Germinal center (tissue), 1 donor: ENCODE measurements around the gene ZC3H7B.

Experiments
- DNase-seq: peaks from one replicate; pipeline ENCODE4 v3.0.0; 2012; ENCODE audit warnings: mixed read lengths, low spot score

The ZC3H7B gene

DNA sequence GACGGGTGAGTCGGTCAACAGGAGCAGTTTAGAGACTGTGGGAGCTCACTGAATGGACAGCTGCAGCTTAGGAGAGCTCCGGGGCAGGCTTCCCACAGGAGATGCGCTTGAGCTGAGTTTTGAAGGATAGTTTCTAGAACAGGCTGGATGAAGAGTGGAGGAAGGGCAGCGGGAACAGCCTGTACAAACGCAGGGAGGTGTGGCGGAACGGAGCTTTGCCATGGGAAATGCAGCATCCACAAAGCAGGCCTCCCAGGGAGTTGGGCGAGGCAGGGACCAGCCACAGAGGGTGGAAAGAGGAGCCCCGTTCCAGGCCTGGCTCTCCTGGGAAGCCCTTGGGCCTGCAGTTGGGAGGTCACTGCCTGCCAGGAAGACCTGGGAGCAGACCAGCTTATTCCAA, 53.7 kb downstream of the ZC3H7B start:
- DNase-seq, result no peak

DNA sequence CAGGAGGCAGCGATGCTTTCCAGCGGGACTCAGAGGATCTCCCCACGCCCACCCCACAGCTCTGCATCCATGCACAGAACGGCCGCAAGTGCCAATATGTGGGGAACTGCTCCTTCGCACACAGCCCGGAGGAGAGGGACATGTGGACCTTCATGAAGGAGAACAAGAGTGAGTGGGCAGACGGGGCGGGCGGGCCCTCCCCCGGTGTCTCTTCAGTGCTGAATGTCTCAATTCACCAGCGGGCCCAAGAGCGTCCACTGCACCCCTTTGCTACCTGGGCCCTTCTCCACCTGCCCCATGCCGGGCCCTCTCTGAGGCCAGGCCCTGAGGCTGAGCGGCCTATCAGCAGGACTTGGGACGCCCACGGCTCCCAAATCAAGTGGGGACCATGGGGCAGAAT, 54.6 kb downstream of the ZC3H7B start:
- no peak for DNase-seq

DNA sequence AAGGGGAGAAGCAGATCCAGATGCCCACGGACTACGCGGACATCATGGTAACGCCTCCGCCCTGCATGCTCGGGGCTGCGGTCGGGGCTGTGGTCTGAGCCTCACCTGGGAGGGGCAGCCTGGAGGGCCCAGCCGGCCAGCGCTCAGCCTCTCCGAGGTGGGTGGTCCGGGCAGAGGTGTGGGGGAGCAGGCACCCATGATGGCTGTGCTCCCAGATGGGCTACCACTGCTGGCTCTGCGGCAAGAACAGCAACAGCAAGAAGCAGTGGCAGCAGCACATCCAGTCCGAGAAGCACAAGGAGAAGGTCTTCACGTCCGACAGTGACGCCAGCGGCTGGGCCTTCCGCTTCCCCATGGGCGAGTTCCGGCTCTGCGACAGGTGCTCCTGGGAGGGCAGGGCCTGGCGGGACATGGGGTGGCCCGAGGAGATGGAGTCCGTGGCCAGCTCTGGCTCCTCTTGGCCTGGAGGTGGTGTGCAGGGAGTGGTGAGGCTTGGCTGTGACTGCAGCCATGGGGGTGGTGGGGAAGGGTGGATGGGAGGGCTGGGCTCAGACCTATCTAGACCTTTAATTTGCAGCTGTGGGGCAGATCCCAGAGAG, 55.2 kb downstream of the ZC3H7B start:
- no peak for DNase-seq

DNA sequence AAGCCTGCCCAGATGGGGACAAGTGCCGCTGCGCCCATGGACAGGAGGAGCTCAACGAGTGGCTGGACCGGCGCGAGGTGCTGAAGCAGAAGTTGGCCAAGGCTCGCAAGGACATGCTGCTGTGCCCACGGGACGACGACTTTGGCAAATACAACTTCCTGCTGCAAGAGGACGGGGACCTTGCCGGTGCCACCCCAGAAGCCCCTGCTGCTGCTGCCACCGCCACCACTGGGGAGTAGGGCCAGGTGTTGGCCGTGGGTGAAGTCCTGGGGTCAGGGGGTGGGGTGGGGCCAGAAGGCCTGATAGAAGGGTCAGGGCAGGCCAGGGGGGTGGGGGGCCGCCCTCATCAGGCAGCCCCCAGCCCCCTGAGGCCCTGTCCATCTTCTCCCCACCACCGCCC, 55.9 kb downstream of the ZC3H7B start:
- DNase-seq, result no peak

DNA sequence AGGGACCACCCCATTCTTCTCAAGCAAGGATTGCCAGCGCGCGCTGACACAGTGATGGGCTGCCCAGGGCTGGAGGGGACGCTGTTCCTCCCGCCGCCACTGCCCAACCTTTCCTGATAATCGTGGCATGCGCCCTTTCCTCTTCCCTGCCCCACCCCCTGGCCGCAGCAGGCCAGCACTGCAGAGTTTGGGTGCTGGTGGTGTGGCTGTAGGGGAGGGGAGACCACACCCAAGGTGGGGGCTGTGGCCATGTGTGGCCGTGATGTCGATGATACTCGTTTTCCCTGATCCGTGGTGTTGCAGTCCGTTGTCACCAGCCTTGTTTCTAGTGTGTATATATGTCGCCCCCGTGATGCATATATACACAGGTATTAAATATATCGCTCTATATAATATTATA, 57.6 kb downstream of the ZC3H7B start:
- no peak for DNase-seq

DNA sequence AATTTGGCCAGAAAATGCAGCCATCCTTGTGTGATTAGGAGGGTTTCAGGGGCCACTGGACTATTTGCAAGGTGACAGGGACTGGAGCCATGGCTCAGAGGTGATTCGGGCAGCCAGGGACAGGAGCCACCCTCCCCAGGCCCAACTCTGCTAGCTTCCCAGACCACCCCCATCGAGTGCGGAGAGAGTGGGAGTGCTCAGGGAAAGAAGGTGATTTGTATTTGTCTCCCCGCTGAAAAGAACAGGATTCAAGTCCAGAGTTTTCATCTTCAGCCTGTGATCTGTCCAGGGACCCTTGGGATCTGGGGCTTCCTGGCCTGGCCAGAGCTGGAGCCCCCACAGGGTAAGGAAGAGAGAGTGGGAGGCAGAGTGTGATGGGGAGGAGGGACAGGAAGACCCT, 58.1 kb downstream of the ZC3H7B start:
- no peak for DNase-seq

DNA sequence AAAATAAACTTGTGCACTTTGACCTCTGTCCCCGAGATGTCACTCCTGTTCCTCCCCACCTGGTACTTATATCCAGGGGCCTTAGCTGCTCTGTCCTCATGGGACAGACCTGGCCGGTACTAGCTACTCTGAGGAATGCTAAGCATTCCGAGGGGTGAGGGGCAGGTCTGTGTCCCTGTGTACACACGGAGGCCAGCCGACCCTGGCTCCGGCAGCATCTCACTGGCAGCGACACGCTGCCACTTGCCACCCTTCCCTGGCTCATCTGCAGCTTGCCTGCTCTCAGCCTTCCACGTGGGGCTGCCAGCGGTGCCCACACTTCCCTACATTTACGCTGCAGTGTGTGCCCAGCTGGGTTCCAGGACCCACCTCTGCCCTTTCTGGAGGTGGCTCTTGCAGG, 58.8 kb downstream of the ZC3H7B start:
- no peak for DNase-seq

DNA sequence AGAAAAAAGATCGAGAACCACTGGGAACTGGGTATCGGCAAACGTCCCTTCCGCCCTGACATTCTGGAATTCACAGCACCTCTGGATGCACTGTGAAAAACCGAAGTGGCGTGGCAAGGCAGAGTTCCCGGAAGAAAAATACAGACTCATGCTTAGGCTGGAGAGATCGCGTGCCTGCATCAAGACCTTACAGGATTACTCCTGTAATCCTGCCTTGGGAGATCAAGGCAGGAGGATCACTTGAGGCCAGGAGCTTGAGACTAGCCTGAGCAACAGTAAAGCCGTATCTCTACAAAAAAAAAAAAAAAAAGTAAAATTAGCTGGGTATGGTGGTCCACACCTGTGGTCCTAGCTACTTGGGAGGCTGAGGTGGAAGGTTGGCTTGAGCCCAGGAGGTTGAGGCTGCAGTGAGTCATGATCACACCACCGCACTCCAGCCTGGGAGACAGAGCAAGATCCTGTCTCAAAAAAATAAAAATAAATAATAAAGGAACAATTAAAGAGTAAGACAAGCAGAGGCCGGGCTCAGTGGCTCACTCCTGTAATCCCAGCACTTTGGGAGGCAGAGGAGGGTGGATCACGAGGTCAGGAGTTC, 60.5 kb downstream of the ZC3H7B start:
- DNase-seq, result no peak

DNA sequence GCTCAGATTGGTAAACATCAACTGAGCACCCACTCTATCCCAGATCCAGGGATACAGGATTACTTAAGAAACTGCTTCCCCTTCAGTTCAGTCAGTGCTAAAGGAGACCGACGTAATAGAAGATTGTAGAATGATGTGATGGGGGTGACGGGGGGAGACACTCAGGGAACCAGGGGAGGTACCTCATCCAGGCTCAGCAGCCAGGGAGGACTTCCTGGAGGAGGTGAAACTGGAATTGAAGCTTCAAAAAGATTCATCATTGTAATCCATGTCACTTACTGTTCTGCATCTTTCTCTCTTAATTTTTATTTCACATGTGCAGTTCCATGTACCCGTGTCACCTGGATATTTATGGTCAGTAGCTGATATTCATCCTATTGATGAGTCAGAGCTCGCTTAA, 61.3 kb downstream of the ZC3H7B start:
- no peak for DNase-seq

DNA sequence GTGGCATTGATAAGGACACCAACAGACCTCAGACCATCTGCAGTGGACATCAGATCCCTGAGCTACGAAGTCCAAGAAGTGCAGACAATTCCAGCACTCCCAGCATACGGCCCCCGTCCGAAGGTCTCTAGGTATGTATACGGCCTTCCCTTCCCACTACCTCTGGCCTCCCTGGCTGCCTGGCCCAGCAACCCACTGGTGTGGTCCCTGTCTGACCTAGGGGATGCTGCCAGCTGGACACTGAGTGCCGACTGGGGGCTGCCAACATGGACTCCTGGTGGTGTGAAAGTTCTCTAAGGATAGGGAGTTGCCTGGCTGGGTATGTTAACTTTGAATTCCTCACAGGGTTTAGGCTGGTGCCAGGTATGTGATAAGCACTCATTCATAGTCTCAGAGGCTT, 62.9 kb downstream of the ZC3H7B start:
- DNase-seq, result no peak

DNA sequence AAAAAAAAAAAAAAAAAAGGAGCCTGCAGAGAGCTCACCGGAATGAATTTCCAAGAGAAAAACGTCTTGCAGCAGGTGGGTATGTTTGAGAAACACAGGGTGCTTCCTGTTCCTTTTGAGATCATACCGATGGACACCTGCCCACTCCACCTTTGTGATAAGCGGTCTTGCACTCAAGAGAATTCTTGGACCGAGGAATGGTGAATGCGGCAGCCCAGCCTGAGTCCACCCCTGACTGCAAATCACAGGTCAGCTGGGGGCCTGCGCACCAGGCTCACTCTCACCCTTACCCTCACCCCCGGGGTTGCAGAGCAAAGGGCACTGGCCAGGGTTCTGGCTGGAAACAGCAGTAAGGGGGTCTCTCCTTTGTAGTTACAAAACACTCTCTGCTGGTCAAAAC, 63.6 kb downstream of the ZC3H7B start:
- no peak for DNase-seq

DNA sequence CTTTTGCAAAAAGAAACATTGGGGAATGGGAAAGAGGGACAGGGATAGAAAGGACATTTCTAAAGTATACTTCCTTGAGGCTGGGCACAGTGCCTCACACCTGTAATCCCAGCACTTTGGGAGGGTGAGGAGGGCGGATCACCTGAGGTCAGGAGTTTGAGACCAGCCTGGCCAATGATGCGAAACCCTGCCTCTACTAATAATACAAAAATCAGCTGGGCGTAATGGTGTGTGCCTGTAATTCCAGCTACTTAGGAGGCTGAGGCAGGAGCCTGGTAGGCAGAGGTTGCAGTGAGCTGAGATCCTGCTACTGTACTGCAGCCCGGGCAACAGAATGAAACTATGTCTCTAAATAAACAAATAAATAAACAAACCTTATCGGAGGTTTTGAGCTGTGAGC, 64.1 kb downstream of the ZC3H7B start:
- no peak for DNase-seq

DNA sequence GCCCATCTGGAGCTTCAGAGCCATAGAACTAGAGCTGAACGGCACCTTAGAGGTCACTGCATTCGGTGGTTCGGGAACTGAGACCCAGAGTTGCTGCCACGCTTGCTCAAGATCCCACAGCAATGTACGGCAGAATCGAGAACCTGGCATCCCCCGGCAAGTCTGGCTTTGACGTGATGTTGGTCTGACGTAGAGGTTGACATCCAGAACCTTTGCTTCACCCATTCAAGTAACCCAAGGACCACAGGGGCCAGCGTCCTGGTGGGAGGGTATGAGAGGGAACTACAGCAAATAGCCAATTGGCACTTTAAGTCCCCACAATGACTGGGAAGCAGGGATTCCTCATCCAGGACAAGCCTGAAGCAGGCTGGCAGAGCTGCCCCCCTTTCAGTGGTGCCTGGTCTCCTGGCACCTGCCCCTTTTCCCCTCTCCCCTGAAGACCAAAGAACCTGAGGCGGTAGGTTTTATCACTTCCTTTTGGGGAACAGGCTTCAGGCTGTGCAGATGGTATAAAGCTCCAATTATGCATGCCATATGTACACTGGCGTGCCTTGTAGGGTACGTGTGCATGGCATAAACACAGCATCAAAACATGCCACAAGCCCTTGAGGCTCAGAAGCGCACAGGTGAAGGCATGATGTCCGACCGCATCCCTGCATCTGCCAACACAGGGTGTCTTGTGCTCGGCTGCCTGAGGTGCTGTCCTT, 65.2 kb downstream of the ZC3H7B start:
- no peak for DNase-seq

DNA sequence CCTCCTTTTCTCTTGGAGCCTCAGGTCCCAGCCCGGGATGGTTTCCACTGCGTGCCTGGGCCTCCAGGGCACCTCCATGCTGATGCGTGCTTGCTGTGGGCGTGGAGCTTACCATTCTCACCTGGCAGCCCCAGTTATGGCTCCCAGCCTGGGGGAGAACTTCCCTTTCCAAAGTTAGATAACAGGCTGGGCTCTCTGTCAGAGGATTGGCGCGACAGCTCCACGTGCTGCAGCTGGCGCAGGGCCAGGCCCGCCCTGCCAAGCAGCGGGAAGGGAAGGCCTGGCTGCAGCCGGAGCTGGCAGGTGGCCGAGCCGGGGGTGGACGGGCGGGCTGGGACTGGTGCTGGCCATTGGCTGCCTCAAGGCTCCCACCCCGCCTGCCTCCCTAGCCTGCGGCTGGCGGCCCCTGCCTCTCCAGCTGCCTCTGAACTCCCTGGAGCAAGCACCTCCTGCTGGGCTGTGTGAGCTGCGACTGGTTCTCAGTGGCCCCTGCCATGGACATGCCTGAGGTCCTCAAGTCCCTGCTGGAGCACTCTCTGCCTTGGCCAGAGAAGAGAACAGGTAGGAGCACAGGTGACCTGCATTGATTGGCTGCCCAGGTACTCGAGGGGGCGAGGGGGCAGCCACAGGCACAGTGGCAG, 65.8 kb downstream of the ZC3H7B start:
- peak; percentile 20 for DNase-seq

DNA sequence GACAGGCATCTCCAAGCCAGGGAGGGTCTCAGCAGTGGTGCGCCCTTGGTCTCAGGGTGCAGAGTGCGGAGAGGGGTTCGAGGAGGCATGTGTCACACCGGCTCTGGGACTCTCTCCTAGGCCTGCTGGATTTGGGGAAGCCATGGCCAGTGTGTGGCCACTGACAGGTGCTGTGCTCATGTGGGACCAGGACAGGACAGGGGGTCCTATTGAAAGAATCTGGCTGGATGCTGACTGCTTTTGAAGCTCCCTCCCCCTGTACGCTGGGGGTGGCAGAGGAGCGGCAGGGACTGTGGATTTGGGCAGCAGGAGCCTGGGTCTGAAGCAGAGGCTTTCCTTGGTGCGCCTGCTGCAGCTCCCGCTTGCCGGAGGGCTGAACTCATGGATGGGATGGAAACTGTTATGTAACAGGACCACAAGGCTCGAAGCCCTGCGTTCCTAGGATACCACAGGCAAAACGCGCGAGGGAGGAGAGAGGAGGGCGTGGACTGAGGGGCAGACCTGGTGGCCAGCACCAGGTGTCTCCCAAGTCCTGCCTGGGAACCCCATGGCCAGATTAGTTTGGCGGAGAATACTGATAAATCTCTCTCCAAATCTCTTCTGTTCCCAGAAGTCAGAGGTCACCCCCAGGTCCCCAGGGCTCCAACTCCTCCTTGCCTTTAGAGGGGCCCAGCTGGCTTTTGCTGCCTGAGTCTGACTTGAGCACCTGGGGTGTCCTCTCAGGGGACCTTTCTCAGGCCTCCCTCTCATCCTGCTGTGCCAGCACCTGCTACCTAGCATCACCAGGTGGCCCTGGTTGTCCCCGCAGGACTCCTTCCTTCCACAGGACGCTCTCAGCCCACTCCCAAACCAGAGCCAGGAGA, 66.6 kb downstream of the ZC3H7B start:
- no peak for DNase-seq

DNA sequence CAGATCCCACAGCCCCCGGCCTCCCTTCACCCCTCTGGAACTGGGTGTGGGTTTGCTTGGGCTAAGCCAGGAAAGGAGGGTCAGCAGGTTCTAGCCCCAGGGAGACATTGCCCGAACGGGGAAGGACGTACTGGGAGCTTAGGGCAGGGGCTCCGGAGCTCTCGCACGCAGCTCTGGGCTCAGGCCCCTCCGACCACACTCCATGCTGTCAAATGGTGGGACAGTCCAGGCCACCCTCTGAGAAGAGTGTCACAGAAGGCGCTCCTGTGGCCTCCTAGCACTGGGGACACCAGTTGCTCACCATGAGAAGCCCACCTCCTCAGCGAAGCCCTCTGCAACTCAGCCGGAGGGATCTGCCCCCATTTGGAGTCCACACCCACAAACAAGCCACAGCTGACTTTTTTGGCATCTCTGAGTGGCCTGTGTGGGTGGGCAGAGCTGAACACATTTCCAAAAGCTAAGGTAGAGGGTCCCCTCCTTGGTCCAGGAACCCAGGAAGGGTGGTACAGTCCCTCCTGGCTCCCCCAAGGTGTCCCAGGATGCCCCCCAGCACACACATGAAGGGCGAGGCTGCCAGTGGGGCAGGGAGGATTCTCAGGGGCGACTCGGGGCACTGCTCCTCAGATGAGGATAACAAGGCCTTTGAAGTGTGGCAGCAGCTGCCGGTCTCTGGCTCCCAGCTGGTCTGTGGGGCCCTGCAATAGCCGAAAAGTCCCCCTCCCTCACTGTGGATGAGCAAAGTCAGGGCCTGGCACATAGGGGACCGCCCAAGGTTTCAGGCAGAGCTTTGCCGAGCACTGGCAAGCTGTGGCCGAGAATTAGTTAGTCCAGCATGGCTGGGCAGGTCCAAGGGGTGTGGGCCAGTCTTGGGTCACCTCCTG, 67.5 kb downstream of the ZC3H7B start:
- no peak for DNase-seq

DNA sequence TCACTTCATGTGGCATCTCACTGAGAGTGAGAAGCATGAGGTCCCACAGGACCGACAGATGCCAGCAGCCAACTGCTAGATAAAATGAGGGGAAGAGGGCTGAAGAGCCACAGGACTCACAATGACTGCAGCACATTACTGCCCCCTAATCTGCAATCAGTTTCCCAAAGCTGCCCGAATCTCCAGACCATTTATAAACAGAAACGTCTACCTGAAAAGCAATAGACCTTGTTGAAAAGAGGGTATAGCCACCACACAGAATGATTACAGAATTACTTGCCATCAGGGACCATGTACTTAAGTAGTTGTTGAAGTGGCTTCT, 68.1 kb downstream of the ZC3H7B start:
- DNase-seq, result no peak

DNA sequence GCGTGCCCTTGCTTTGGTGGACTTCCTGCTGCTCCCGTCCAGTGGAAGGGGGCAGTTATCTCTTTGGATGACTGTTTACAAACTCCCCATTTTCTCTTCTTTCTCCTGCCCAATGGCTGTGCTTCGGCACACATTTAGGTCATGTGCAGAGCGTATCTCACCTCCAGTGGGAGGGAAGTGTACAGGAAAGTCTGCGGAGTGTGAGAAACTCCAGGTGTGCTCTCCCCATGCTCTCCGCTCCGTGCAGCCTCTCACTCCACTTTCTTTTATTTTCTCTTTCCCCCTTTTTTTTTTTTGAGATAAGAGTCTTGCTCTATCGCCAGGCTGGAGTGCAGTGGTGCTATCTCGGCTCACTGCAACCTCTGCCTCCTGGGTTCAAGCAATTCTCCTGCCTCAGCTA, 68.5 kb downstream of the ZC3H7B start:
- DNase-seq, result no peak

DNA sequence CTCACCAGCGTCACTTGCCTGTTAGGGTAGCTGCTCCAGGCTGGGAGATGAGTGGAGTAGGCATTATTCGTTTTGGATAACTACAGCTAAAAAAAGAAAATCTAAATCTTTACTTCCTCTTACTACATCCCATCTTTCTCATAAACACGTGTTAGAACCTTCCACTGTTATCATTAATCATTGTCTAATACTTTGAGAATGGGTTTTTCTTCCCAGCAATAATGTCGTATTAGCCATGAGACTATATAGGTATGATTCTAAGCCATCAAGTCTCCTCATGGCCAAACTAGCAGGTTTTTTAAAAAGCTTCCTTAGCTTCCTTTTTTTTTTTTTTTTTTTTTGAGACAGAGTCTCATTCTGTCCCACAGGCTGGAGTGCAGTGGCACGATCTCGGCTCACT, 76.5 kb downstream of the ZC3H7B start:
- DNase-seq, result no peak

DNA sequence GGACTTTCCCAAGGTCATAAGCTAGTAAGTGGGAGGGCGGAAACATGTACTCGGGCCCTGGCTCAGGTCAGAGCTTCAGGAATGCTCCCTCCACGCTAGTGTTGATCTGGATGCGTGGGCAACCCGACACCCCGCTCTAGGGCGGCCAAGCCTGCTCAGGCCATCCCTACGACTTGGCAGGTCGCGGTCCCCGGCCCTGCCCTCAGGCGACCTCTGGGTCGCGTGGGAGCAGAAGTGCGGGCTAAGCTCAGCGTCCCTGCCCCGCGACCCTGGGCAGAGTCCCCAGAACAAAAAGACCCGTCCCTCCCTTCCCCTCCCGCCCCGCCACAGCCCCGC, 79.6 kb downstream of the ZC3H7B start:
- DNase-seq, result no peak

DNA sequence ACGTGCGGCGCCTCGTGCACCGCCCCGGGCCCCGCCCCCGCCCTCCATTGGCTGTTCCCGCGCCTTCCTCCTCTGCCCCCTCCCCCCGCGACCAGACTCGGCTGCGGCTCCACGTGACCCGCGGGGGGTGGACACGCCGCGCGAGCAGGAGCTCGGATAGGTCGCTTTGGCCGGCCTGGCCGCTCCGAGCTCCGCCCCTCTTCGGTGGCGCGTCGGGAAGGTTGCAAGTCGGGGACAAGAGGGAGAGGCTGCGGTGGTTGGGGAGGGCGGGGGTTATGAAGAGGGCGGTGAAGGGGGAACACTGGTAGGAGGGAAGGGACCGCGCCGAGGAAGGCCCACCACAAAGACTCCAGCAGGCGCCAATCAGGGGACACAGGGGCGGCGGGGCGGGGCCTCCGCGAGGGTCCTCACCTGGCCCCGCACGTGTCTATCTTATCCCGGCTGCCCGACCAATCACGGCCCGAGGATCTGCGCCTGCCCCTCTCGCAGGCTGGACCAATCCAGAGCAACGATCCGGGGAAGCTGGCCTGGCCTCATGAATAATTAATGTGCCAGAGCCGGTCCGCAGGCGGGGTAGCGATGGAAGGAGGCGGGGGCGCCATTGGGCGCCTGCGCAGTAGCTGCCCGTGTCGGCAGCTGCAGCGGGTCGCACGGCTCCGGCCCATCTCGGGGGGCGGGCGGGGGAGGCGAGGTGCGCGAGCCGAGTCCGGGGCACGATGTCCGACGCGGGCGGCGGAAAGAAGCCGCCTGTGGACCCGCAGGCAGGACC, 80.2 kb downstream of the ZC3H7B start, which contains the start of gene TEF:
TSS of gene TEF (plus strand) at position 614 of the 769 bp plus-strand sequence. CDS start at position 717, 103 bp downstream.
- DNase-seq, result peak; percentile 100
